Body of pancreas (tissue), 4 donors: ENCODE results near the gene CCSAP. TPM values are rescaled to one million over a fixed set of nuclear protein-coding genes. Genes with fewer than 3 reads are reported as not detected.

Experiments used
- ATAC-seq: fragments of 150-250 bp; one replicate; pipeline ENCODE4 v1.9.1; 2016
- DNase-seq, 4 donors: peaks; one replicate each; pipeline ENCODE4 v3.0.0-alpha.2; 2019
- H3K27ac ChIP-seq, 4 donors: fragments of 200-600 bp; sonication (generic); 1 replicate in 3 of 4; 2 replicates in 1 of 4; pipeline versions ENCODE4 v1.5.1 to v1.6.1; 2016 to 2019; ENCODE audit warnings: mild to moderate bottlenecking in 1 of 4, mixed read lengths in 1 of 4, moderate library complexity in 1 of 4
- H3K27me3 ChIP-seq, 2 donors: fragments of 200-600 bp; sonication (generic); one replicate each; pipeline ENCODE4 v1.6.0; 2016; ENCODE audit warnings: mild to moderate bottlenecking in 1 of 2
- H3K36me3 ChIP-seq, 2 donors: fragments of 200-600 bp; sonication (generic); replicated peaks in 1 of 2; 2 replicates each; pipeline ENCODE4 v1.5.1; 2016; ENCODE audit warnings: low read depth in 2 of 2; ENCODE audit not compliant: insufficient read depth in 1 of 2
- H3K4me1 ChIP-seq: fragments of 200-600 bp; sonication (generic); one replicate; pipeline ENCODE4 v1.6.0; 2016
- H3K4me3 ChIP-seq, 2 donors: fragments of 200-600 bp; sonication (generic); 1 replicate in 1 of 2; 2 replicates in 1 of 2; pipeline ENCODE4 v1.5.1; 2016 to 2019
- H3K9me3 ChIP-seq, 3 donors: fragments of 200-600 bp; sonication (generic); 1 replicate in 2 of 3; 2 replicates in 1 of 3; pipeline ENCODE4 v1.5.1; 2016
- CTCF ChIP-seq, 7 experiments: fragments of 450-650 bp in 4 of 7; fragments of 200-600 bp in 3 of 7; sonication (generic) in 3 of 7; IDR thresholded peaks; one replicate each; pipeline ENCODE4 v1.5.1; 2016 to 2019; ENCODE audit warnings: antibody characterized with exemption in 7 of 7
- POLR2A ChIP-seq, 3 donors: fragments of 450-650 bp; IDR thresholded peaks; one replicate each; pipeline ENCODE4 v1.6.1; 2016; ENCODE audit warnings: antibody characterized with exemption in 3 of 3, mild to moderate bottlenecking in 2 of 3
- WGBS, 2 donors: methylation state at CpG; one replicate each; pipeline ENCODE4 v1.1.5; 2017; 5-methylcytosine and 5-hydroxymethylcytosine counted together
- intact Hi-C: fragments of 100-400 bp; cut with DNase I; formaldehyde crosslinking; loops from one replicate; pipeline ENCODE4 v1.15.1; 2023
- total RNA-seq, 2 donors: library from RNA; depleted of rRNA; stranded (reverse); fragments of >200 nt; gene quantifications; one replicate each; pipeline ENCODE4 v1.1.0, GENCODE V29; 2016

Gene CCSAP
- total RNA-seq, 2 donors from 2014 or later: 1.6 to 2.0 TPM

- Histone ChIP-seq H3K27me3 (no peaks in the 10 kb centered on the region), H3K27ac (no peak overlapping the region), H3K4me3 (no peak overlapping the region), H3K36me3 (no peaks in the 10 kb centered on the region), H3K4me1 (no peaks in the 10 kb centered on the region), H3K9me3 (no peaks in the 10 kb centered on the region)
- 81 to 92% methylated on average over 3 to 8 of the region's 8 CpGs for WGBS, 2 donors
- DNase-seq: no peak
- TF ChIP-seq POLR2A (IDR thresholded peaks at IDR 0.05) (no peak), CTCF (IDR thresholded peaks at IDR 0.05) (no peak)
- intact Hi-C loops: no loop called here
- no peak for ATAC-seq
Measured at GRCh38 chr1:229374485-229374884, 31.6 kb upstream of the CCSAP start.

- TF ChIP-seq POLR2A (IDR thresholded peaks at IDR 0.05) (no peak), CTCF (IDR thresholded peaks at IDR 0.05) (no peak)
- ATAC-seq: no peak
- no peaks in the 10 kb centered on the region for H3K27me3 ChIP-seq
- no peak overlapping the region for H3K4me3 ChIP-seq
- no peak for DNase-seq
- no peaks in the 10 kb centered on the region for H3K4me1 ChIP-seq
- intact Hi-C loops: no loop called here
- H3K27ac ChIP-seq: no peak overlapping the region
- H3K36me3 ChIP-seq: no peaks in the 10 kb centered on the region
- H3K9me3 ChIP-seq: no peaks in the 10 kb centered on the region
- 74 to 83% methylated on average over 6 of the region's 6 CpGs for WGBS, 2 donors
Measured at GRCh38 chr1:229373395-229373794, 30.5 kb upstream of the CCSAP start.

- DNase-seq (no peak), ATAC-seq (no peak)
- no peaks in the 10 kb centered on the region for H3K27me3 ChIP-seq
- no peaks in the 10 kb centered on the region for H3K36me3 ChIP-seq
- no peak overlapping the region for H3K4me3 ChIP-seq
- intact Hi-C loops: no loop called here
- no peak overlapping the region for H3K27ac ChIP-seq
- H3K9me3 ChIP-seq: no peaks in the 10 kb centered on the region
- H3K4me1 ChIP-seq: no peaks in the 10 kb centered on the region
- TF ChIP-seq CTCF (IDR thresholded peaks at IDR 0.05) (no peak), POLR2A (IDR thresholded peaks at IDR 0.05) (no peak)
Measured at GRCh38 chr1:229372251-229372650, 29.4 kb upstream of the CCSAP start.

- no peak for ATAC-seq
- intact Hi-C loops: no loop called here
- WGBS, 2 donors: 85 to 88% methylated on average over 6 of the region's 6 CpGs
- DNase-seq: no peak
- Histone ChIP-seq H3K4me1 (no peaks in the 10 kb centered on the region), H3K27ac (no peak overlapping the region), H3K36me3 (no peaks in the 10 kb centered on the region), H3K9me3 (no peaks in the 10 kb centered on the region), H3K27me3 (no peaks in the 10 kb centered on the region), H3K4me3 (no peak overlapping the region)
- TF ChIP-seq POLR2A (IDR thresholded peaks at IDR 0.05) (no peak), CTCF (IDR thresholded peaks at IDR 0.05) (no peak)
Measured at GRCh38 chr1:229371624-229372023, 28.8 kb upstream of the CCSAP start.

GRCh38 chr1:229370601-229371021 lies 27.8 kb upstream of the CCSAP start:
- H3K27ac ChIP-seq: no peak overlapping the region
- no peak overlapping the region for H3K4me3 ChIP-seq
- no peaks in the 10 kb centered on the region for H3K36me3 ChIP-seq
- H3K4me1 ChIP-seq: no peaks in the 10 kb centered on the region
- H3K27me3 ChIP-seq: no peaks in the 10 kb centered on the region
- TF ChIP-seq CTCF (IDR thresholded peaks at IDR 0.05): no peak
- TF ChIP-seq POLR2A (IDR thresholded peaks at IDR 0.05): no peak
- ATAC-seq (no peak), DNase-seq (no peak)
- intact Hi-C loops: no loop called here
- no peaks in the 10 kb centered on the region for H3K9me3 ChIP-seq
- WGBS, 2 donors: 47 to 55% methylated on average over 7 of the region's 7 CpGs
